H1 (cell line): ENCODE data around the gene RFX5.

Experiments
- CREB1 ChIP-seq: IDR thresholded peaks from 2 replicates; pipeline ENCODE4 v1.6.1; 2012; ENCODE audit warnings: inconsistent platforms
- EP300 ChIP-seq, 2 experiments: IDR thresholded peaks; 1 replicate in 1 of 2; 2 replicates in 1 of 2; pipeline ENCODE4 v1.6.1; 2011 to 2012; ENCODE audit warnings: low read depth in 2 of 2, low read length in 2 of 2, mild to moderate bottlenecking in 2 of 2, borderline replicate concordance in 1 of 2, inconsistent platforms in 1 of 2, moderate library complexity in 1 of 2
- EZH2 ChIP-seq: fragments of 200-600 bp; sonication (generic); IDR thresholded peaks from 2 replicates; pipeline ENCODE4 v1.7.1; 2012; ENCODE audit warnings: low read depth, mild to moderate bottlenecking, moderate library complexity, low read length, inconsistent platforms; ENCODE audit not compliant: severe bottlenecking
- KDM4A ChIP-seq: IDR thresholded peaks from one replicate; pipeline ENCODE4 v1.7.1; 2012; ENCODE audit warnings: low read depth, mild to moderate bottlenecking, moderate library complexity, low read length, inconsistent platforms; ENCODE audit not compliant: severe bottlenecking
- POLR2A ChIP-seq, 2 experiments: IDR thresholded peaks; 1 replicate in 1 of 2; 2 replicates in 1 of 2; pipeline ENCODE4 v1.6.1; 2011; ENCODE audit warnings: low read depth in 2 of 2, low read length in 2 of 2, mild to moderate bottlenecking in 2 of 2; ENCODE audit errors: control extremely low read depth in 1 of 2
- POLR2AphosphoS5 ChIP-seq: IDR thresholded peaks from 2 replicates; pipeline ENCODE4 v1.6.1; 2011; ENCODE audit warnings: low read depth, low read length
- TEAD4 ChIP-seq: IDR thresholded peaks from 2 replicates; pipeline ENCODE4 v1.6.1; 2012; ENCODE audit warnings: low read depth, low read length, inconsistent platforms, mixed read lengths
- ZNF274 ChIP-seq: IDR thresholded peaks from 2 replicates; pipeline ENCODE4 v1.7.0; 2012; ENCODE audit warnings: low read length, borderline replicate concordance; ENCODE audit errors: extremely low read depth
- TF ChIP-seq, protein P1 (sequence below), 3 experiments: IDR thresholded peaks; 1 replicate in 2 of 3; 2 replicates in 1 of 3; pipeline versions ENCODE4 v1.5.1 to v1.6.1; 2011; ENCODE audit warnings: low read length in 3 of 3, mild to moderate bottlenecking in 3 of 3, inconsistent platforms in 2 of 3, low read depth in 1 of 3, moderate library complexity in 1 of 3; ENCODE audit not compliant: insufficient read depth in 1 of 3; ENCODE audit errors: control extremely low read depth in 1 of 3
- TF ChIP-seq, protein P2 (sequence below): IDR thresholded peaks from 2 replicates; pipeline ENCODE4 v1.6.1; 2012; ENCODE audit warnings: inconsistent platforms

DNA sequence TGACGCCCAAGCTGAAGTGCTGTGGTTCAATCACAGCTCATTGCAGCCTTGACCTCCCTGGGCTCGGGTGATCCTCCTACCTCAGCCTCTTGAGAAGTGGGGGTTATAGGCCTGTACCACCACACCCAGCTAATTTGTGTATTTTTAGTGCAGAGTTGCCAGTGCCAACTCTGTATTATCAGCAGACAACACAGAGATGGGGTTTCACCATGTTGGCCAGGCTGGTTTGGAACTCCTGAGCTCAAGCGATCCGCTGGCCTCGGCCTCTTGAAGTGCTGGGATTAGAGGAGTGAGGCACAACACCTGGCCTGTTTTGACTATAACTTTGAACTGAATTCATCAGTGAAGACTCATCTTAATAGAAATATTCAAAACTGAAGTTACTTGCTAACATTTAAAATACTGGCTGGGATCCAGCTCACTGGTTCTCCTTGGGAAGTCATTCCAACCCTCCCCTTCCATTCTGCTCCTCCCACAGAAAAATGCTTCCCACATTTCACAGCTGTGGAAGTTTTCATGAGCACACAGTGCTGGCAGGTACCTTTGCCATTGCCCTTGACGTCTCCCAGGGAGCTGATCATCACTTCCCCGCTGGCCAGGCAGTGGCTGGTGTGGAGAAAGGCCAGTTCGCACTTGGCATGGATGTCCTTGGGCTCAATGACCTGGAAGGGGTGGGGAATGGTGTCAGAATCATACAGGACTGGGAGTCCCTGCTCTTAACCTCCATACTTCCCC, 20.8 kb upstream of the RFX5 start:
- TF ChIP-seq POLR2A (IDR thresholded peaks at IDR 0.05; ENCODE audit: control extremely low read depth in 1 of 2, low read depth in 2 of 2, low read length in 2 of 2) (no peak), EZH2 (no peak), CREB1 (no peak), ZNF274 (no peak), EP300 (IDR thresholded peaks at IDR 0.05; ENCODE audit: borderline replicate concordance in 1 of 2, low read depth in 2 of 2, low read length in 2 of 2) (no peak), KDM4A (no peak), TEAD4 (no peak), POLR2AphosphoS5 (no peak)
- TF ChIP-seq, protein P1, sequence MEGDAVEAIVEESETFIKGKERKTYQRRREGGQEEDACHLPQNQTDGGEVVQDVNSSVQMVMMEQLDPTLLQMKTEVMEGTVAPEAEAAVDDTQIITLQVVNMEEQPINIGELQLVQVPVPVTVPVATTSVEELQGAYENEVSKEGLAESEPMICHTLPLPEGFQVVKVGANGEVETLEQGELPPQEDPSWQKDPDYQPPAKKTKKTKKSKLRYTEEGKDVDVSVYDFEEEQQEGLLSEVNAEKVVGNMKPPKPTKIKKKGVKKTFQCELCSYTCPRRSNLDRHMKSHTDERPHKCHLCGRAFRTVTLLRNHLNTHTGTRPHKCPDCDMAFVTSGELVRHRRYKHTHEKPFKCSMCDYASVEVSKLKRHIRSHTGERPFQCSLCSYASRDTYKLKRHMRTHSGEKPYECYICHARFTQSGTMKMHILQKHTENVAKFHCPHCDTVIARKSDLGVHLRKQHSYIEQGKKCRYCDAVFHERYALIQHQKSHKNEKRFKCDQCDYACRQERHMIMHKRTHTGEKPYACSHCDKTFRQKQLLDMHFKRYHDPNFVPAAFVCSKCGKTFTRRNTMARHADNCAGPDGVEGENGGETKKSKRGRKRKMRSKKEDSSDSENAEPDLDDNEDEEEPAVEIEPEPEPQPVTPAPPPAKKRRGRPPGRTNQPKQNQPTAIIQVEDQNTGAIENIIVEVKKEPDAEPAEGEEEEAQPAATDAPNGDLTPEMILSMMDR (IDR thresholded peaks at IDR 0.05; ENCODE audit: control extremely low read depth in 1 of 3, insufficient read depth in 1 of 3, low read depth in 1 of 3, low read length in 3 of 3) = no peak
- TF ChIP-seq, protein P2, sequence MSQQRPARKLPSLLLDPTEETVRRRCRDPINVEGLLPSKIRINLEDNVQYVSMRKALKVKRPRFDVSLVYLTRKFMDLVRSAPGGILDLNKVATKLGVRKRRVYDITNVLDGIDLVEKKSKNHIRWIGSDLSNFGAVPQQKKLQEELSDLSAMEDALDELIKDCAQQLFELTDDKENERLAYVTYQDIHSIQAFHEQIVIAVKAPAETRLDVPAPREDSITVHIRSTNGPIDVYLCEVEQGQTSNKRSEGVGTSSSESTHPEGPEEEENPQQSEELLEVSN = no peak
